Hepatic stellate cell (primary cell): Measurements from ENCODE around the gene ASB13.
A peak's percentile ranks its signal among the peaks of the same experiment; 100 is the strongest.

Experiments
- DNase-seq: peaks from one replicate; pipeline ENCODE4 v3.0.0; 2011; ENCODE audit warnings: low spot score

The ASB13 gene

GRCh38 chr10:5669604-5670003, 3.2 kb upstream of the ASB13 start:
- no peak for DNase-seq

- DNase-seq, result no peak
Observed at GRCh38 chr10:5668429-5668828, 2.0 kb upstream of the ASB13 start.

- no peak for DNase-seq
Observed at GRCh38 chr10:5666841-5667630, 641 bp upstream of the ASB13 start.

GRCh38 chr10:5665373-5666007, 905 bp downstream of the ASB13 start:
- DNase-seq, result no peak

- DNase-seq, result no peak
Observed at GRCh38 chr10:5663692-5664427, 2.5 kb downstream of the ASB13 start.

GRCh38 chr10:5662708-5663579, 3.5 kb downstream of the ASB13 start:
- no peak for DNase-seq

- DNase-seq, result no peak
Observed at GRCh38 chr10:5661043-5661442, 5.4 kb downstream of the ASB13 start.

GRCh38 chr10:5659702-5660528, 6.5 kb downstream of the ASB13 start:
- peak; percentile 77 for DNase-seq

- DNase-seq, result no peak
Observed at GRCh38 chr10:5658871-5659618, 7.3 kb downstream of the ASB13 start.

- no peak for DNase-seq
Observed at GRCh38 chr10:5656737-5657579, 9.4 kb downstream of the ASB13 start.

- DNase-seq, result no peak
Observed at GRCh38 chr10:5655121-5655520, 11.3 kb downstream of the ASB13 start.

- no peak for DNase-seq
Observed at GRCh38 chr10:5654218-5654755, 12.1 kb downstream of the ASB13 start.

GRCh38 chr10:5652746-5653145, 13.6 kb downstream of the ASB13 start:
- no peak for DNase-seq

GRCh38 chr10:5651388-5651764, 15.0 kb downstream of the ASB13 start:
- DNase-seq, result no peak

GRCh38 chr10:5650664-5651387, 15.6 kb downstream of the ASB13 start:
- DNase-seq, result no peak

- no peak for DNase-seq
Observed at GRCh38 chr10:5649746-5650145, 16.6 kb downstream of the ASB13 start.

GRCh38 chr10:5648494-5649457, 17.6 kb downstream of the ASB13 start:
- DNase-seq, result no peak
